Urinary bladder (tissue), 4 donors: ENCODE data around the gene ANAPC10. TPM values are rescaled to one million over a fixed set of nuclear protein-coding genes. Genes with fewer than 3 reads are reported as not detected.
A peak's percentile ranks its signal among the peaks of the same experiment; 100 is the strongest.
"Not testable (repeated sequence)": the region's sequence is repeated elsewhere in the genome, so short reads cannot be mapped to it uniquely, and the experiment has no call there.

Source experiments
- DNase-seq: peaks from one replicate; pipeline ENCODE4 v3.0.0-alpha.2; 2015; ENCODE audit errors: extremely low spot score
- H3K27ac ChIP-seq: one replicate; pipeline ENCODE4 v1.5.1; 2013; ENCODE audit warnings: low read depth, mild to moderate bottlenecking, moderate library complexity
- H3K36me3 ChIP-seq: one replicate; pipeline ENCODE4 v1.6.1; 2013; ENCODE audit warnings: mild to moderate bottlenecking, moderate library complexity; ENCODE audit not compliant: insufficient read depth
- H3K4me1 ChIP-seq: one replicate; pipeline ENCODE4 v1.6.1; 2013; ENCODE audit warnings: mild to moderate bottlenecking, moderate library complexity; ENCODE audit not compliant: insufficient read depth
- H3K4me3 ChIP-seq: one replicate; pipeline ENCODE4 v1.5.1; 2013; ENCODE audit warnings: low read depth, low read length
- WGBS: extraction: QIAGEN DNeasy Blood & Tissue Kit; methylation state at CpG from one replicate; pipeline ENCODE4 v1.1.7; 2013; 5-methylcytosine and 5-hydroxymethylcytosine counted together
- polyA plus RNA-seq: library from polyadenylated mRNA; stranded (reverse); fragments of 200-250 nt; gene quantifications from one replicate; pipeline ENCODE4 v1.2.3, GENCODE V29; 2013
- total RNA-seq: library from RNA; depleted of rRNA; stranded (reverse); fragments of >200 nt; gene quantifications from one replicate; pipeline ENCODE4 v1.2.3, GENCODE V29; 2014
- donor health status: healthy with polysubstance abuse.
- donor health status: healthy.

The ANAPC10 gene
- total RNA-seq (51.1 TPM), polyA plus RNA-seq (20.6 TPM)

- H3K27ac ChIP-seq = peak within 1 kb of the TSS; percentile 85
- under 1% methylated on average over 67 of the region's 67 CpGs for WGBS
- peaks cover 9% of the 10 kb centered on the region for H3K4me1 ChIP-seq
- peak within 1 kb of the TSS; percentile 69 for H3K4me3 ChIP-seq
- peaks cover 2% of the 10 kb centered on the region for H3K36me3 ChIP-seq
- DNase-seq = peak; percentile 92
Measured at GRCh38 chr4:145097821-145098674, at the start of gene ANAPC10, which contains the start of gene ABCE1. Gene ANAPC10, minus strand, starts transcription at chr4:145098196. Its CDS starts 2,097 bp downstream, at chr4:145096099. Gene ABCE1, plus strand, starts transcription at chr4:145098311. Its CDS starts 6,102 bp downstream, at chr4:145104413.

- not testable (repeated sequence) for H3K4me3 ChIP-seq, H3K4me1 ChIP-seq, DNase-seq, H3K36me3 ChIP-seq, H3K27ac ChIP-seq
- WGBS = 60% methylated on average over 1 of the region's 1 CpG
Measured at GRCh38 chr4:145136219-145136618, 38.2 kb upstream of the ANAPC10 start.

- no peak for DNase-seq
- no peaks in the 10 kb centered on the region for H3K4me1 ChIP-seq
- no peak overlapping the region for H3K4me3 ChIP-seq
- H3K36me3 ChIP-seq = no peaks in the 10 kb centered on the region
- WGBS = 69% methylated on average over 5 of the region's 5 CpGs
- no peak overlapping the region for H3K27ac ChIP-seq
Measured at GRCh38 chr4:145132511-145133098, 34.6 kb upstream of the ANAPC10 start.

- Histone ChIP-seq H3K4me3 (no peak overlapping the region), H3K36me3 (peaks cover 3% of the 10 kb centered on the region), H3K27ac (no peak overlapping the region), H3K4me1 (no peaks in the 10 kb centered on the region)
- 93% methylated on average over 12 of the region's 12 CpGs for WGBS
- DNase-seq = no peak
Measured at GRCh38 chr4:145131848-145132247, 33.9 kb upstream of the ANAPC10 start.

- H3K4me1 ChIP-seq = no peaks in the 10 kb centered on the region
- H3K27ac ChIP-seq = no peak overlapping the region
- no peak for DNase-seq
- H3K36me3 ChIP-seq = peaks cover 3% of the 10 kb centered on the region
- 50% methylated on average over 2 of the region's 2 CpGs for whole genome bisulfite sequencing
- H3K4me3 ChIP-seq = no peak overlapping the region
Measured at GRCh38 chr4:145130788-145131399, 32.9 kb upstream of the ANAPC10 start.

GRCh38 chr4:145130130-145130529, 32.1 kb upstream of the ANAPC10 start:
- Histone ChIP-seq H3K36me3 (peaks cover 3% of the 10 kb centered on the region), H3K27ac (no peak overlapping the region), H3K4me1 (no peaks in the 10 kb centered on the region), H3K4me3 (no peak overlapping the region)
- DNase-seq = no peak

GRCh38 chr4:145125396-145125795, 27.4 kb upstream of the ANAPC10 start:
- WGBS = 98% methylated on average over 2 of the region's 2 CpGs
- H3K36me3 ChIP-seq = peaks cover 4% of the 10 kb centered on the region
- H3K4me1 ChIP-seq = no peaks in the 10 kb centered on the region
- no peak overlapping the region for H3K4me3 ChIP-seq
- DNase-seq = no peak
- H3K27ac ChIP-seq = no peak overlapping the region

GRCh38 chr4:145108128-145108527, 10.1 kb upstream of the ANAPC10 start:
- Histone ChIP-seq H3K27ac (no peak overlapping the region), H3K4me3 (no peak overlapping the region), H3K4me1 (no peaks in the 10 kb centered on the region), H3K36me3 (no peaks in the 10 kb centered on the region)
- no peak for DNase-seq

GRCh38 chr4:145107126-145107525, 9.1 kb upstream of the ANAPC10 start:
- DNase-seq = no peak
- H3K36me3 ChIP-seq = no peaks in the 10 kb centered on the region
- H3K4me3 ChIP-seq = no peak overlapping the region
- no peaks in the 10 kb centered on the region for H3K4me1 ChIP-seq
- WGBS = 62% methylated on average over 2 of the region's 2 CpGs
- H3K27ac ChIP-seq = no peak overlapping the region

GRCh38 chr4:145103496-145103895, 5.5 kb upstream of the ANAPC10 start:
- Histone ChIP-seq H3K4me3 (no peak overlapping the region), H3K27ac (no peak overlapping the region), H3K4me1 (peaks cover 7% of the 10 kb centered on the region), H3K36me3 (no peaks in the 10 kb centered on the region)
- WGBS = 81% methylated on average over 3 of the region's 3 CpGs
- no peak for DNase-seq

- DNase-seq = no peak
- Histone ChIP-seq H3K4me3 (no peak overlapping the region), H3K4me1 (peaks cover 7% of the 10 kb centered on the region), H3K27ac (no peak overlapping the region), H3K36me3 (no peaks in the 10 kb centered on the region)
- 87% methylated on average over 2 of the region's 2 CpGs for WGBS
Measured at GRCh38 chr4:145102619-145103018, 4.6 kb upstream of the ANAPC10 start.

- DNase-seq = no peak
- Histone ChIP-seq H3K27ac (no peak overlapping the region), H3K36me3 (no peaks in the 10 kb centered on the region), H3K4me3 (no peak overlapping the region), H3K4me1 (peaks cover 9% of the 10 kb centered on the region)
- WGBS = 96% methylated on average over 1 of the region's 1 CpG
Measured at GRCh38 chr4:145101091-145101490, 3.1 kb upstream of the ANAPC10 start.

- H3K27ac ChIP-seq = no peak overlapping the region
- no peak for DNase-seq
- H3K4me3 ChIP-seq = peak overlapping the region; percentile 69
- H3K4me1 ChIP-seq = peaks cover 9% of the 10 kb centered on the region
- H3K36me3 ChIP-seq = no peaks in the 10 kb centered on the region
- WGBS = 30% methylated on average over 5 of the region's 5 CpGs
Measured at GRCh38 chr4:145099653-145100052, 1.7 kb upstream of the ANAPC10 start.

GRCh38 chr4:145098675-145099037, 660 bp upstream of the ANAPC10 start:
- peaks cover 9% of the 10 kb centered on the region for H3K4me1 ChIP-seq

More at GRCh38 chr4:145098675-145099037, 660 bp upstream of the ANAPC10 start:
- DNase-seq = peak; percentile 1
- under 1% methylated on average over 9 of the region's 9 CpGs for WGBS
- peak overlapping the region; percentile 85 for H3K27ac ChIP-seq
- H3K4me3 ChIP-seq = peak overlapping the region; percentile 69
- peaks cover 2% of the 10 kb centered on the region for H3K36me3 ChIP-seq
